NCI-H2081 treated with DMSO at 0.1 percent for 48 hours (cell line): ENCODE measurements around the gene PEX26.
A peak's percentile ranks its signal among the peaks of the same experiment; 100 is the strongest.
"Not testable (repeated sequence)": the region's sequence is repeated elsewhere in the genome, so short reads cannot be mapped to it uniquely, and the experiment has no call there.

Source experiments
- DNase-seq: peaks from one replicate; lab custom pipeline; 2025; lab: John Stamatoyannopoulos, UW

The PEX26 gene

DNA sequence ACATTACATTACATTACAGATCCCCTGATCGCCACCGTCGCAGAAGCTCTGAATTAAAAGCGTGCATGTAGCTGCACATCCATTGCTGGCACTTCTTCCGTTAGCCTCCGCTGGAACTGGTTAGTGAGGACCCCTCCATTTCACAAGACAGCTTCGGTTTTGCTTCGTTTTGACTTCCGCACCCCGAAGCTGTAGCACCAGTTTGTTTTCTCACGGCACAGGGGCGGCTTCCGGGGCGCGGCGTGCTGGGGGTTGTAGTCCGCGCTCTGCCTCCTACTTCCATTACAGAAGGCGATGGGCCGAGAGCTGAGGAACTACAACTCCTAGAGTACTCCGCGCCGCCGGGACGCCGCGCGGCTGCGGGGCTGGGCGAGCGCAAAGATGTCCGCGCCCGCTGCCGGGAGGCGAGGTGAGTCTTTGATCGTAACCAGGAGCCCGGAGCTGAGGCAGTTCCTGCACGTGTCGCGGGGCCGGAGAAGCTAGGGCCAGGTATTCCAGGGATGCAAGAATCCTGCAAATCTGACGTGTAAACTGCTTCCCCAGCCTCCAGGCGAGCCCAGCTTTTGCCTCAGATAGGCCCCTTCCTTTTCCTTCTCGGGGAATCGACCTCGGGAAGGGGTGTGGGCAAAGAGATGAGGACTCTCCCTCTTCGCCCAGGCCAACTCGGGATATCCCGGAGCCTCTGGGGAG is at the start of gene PEX26:
TSS of gene PEX26 (plus strand) at position 352 of the 690 bp plus-strand sequence. CDS start 387 bp downstream, outside the sequence.
- peak; percentile 72 for DNase-seq

DNA sequence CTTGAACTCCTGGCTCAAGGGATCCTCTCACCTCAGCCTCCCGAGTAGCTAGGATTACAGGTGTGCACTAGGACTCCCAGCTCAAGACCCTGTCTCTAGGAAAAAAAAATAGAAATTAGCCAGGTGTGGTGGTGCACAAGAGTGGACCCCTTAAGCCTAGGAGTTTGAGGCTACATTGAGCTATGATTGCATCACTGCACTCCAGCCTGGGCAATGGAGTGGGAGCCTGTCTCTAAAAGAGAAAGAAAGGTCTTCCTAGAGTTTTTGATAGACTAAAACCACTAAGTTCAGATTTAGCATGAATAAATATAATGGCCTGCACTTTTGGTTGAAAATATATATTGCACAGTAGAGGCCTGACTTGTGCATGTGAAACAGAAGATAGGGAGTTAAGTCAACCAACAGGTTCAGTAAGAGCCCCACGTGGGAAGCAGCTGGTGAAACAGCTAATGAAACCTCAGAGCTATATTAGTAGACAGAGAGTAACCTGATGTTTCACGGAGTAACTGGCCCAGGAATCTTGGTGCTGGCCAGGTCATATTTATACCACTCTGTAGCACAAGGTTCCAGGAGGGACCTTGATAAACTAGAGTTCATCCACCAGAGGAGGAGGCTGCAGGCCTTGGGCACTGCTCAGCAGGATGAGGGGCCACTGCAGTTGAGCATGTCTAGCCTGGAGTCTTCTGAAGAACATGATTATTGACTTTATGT is 48.8 kb upstream of the PEX26 start:
- no peak for DNase-seq

DNA sequence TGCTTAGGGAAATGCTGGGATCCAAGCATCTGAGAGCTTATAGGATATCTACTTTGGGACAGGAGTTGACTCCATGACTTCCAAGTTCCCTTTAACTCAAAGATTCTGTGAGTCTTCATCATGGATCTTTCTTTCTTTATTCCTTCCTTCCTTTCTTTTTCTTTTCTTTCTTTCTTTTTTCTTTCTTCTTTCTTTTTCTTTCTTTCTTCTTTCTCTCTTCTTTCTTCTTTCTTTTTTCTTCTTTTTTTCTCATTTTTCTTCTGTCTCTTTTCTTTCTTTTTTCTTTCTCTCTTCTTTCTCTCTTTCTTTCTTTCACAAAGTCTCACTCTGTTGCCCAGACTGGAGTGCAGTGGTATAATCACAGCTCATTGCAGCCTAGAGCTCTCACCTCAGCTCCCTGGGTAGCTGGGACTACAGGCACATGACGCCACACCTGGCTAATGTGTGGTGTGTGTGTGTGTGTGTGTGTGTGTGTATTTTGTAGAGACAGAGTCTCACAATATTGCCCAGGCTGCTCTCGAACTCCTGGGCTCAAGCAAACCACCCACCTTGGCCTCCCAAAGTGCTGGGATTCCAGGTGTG is 48.0 kb upstream of the PEX26 start:
- DNase-seq: no peak

DNA sequence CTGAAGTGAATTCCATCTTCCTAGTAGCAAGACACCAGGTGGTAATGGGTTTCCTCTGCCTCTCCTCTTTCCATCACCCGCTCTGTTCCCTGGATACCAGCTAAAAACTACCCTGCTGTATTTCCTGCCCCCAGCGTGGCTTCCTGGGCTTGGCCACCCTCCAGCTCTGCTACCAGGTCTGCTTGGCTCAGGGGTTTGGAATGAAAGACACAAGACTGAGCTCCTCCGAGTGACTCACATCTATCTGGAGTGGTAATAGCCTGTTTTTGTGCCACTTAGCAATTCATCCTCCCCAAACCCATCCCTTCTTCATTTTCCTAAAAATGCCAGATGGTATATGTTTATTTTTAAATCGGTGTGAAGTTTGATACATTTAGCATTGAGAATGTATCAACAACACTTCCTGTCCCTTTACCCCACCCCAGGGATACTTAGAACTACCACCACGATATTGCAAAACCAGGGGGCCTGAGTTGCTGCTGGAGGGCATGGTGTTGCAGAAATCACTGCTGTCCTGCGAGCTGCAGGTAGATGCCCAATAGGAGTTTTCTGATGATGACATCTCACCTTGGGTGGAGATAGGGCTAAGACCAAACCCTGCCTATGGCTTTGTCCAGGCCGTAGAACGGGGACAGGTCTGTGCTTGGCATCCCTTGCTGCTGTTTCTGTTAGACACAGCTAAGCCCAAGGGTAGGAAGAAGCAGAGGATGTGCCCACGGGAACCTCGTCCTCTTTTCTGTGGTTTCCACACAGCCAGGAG is 45.9 kb upstream of the PEX26 start:
- DNase-seq: peak; percentile 52

DNA sequence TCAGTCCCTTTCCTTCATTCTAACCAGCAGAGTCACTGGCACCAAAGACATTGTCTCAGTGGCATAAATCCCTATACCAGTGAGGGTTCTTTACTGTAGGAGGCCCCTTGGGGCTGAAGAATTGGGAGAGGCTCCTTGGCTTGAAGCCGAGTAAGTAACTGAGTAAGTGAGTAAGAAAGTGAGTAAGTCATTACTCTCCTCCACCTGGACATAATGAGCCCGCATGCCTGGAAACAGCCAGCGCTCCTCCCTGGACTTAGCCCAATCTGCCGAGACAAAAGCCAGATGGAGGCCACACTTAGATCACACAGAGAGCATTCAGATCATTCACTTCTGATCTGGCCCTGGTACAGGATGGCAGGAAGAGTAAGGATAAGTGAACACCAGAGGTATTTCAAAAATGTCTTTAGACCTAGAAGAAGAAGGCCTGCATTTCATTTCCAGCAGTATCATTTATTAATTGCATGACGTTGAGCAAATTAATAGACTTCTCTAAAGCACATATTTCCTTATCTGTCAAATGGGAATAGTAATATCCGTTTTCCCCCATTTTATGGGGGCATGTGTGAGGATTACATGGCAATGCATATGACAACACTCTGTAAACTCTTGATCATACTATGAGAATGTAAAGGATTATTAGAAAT is 45.2 kb upstream of the PEX26 start:
- DNase-seq: no peak

DNA sequence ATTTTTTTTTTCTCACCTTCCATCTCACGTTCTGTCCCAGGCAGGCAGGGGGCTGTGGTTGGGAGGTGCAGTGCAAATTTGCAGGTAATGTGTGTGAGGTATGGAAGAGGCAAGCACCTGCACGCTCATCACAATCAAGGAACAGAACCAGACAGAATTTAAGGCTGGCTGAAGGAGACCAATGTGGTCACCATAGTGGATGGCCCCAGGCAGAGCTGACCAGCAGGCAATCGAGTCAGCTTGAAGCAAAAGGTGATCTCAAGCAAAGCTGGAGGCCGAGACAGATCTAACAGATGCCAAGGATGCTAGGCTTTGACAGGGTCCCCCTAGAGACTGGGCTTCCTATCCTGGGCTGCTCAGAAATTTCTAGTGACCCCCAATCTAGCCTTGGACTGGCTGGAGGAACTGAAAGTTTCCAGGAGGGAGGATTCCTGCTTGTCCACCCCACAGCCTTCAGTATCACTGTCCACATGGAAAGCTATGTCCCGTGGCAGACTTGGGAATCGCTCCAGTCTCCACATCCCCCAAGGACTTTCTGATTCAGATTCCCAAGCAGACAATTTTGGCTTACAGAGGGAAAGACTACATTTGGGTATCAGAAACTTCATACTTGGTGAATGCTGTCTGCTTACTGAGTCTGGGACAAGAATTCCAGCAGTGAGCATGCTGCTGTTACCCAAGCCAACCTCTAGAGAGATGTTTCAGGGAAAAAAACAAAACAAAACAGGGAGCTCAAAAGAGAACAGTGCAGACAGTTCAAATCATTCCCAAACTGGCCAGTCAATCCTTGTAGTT is 44.4 kb upstream of the PEX26 start:
- no peak for DNase-seq

DNA sequence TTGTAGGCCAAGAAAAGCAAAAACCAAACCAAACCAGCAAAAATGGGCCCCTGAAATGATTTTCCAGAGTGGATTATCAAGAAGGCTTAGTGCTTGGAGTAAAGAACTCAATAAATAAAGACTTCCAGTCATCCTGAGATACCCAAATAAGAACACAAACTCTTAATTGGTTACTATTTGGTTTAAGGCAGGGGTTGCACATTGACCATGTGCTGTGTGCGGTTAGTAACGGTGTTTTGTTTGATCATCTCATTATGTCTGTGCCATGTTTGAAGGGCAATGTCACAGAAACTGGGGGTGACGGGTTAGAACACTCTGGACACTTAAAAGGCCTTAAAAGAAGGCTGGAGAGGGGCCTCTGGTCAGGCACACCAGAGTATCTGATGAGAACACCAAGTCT is 43.7 kb upstream of the PEX26 start:
- no peak for DNase-seq

DNA sequence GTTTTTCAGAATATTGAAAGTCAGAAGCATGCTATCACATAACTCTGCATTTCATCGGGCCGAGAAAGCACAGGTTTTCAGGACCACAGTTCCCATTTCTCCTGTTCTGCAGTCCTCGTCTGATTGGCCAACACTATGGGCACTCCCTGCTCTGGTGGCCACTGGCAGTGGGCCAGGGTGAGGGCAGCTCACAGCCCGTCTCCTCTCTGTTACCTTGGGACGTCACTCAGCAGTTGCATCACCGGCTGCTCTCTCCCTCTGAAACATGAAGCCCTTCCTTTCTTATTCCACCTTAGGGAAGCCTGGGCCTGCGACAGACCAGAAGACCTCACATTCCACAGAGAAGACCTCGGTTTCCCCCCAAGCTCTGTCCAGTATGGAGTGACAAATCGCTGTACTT is 42.0 kb upstream of the PEX26 start:
- DNase-seq: no peak

DNA sequence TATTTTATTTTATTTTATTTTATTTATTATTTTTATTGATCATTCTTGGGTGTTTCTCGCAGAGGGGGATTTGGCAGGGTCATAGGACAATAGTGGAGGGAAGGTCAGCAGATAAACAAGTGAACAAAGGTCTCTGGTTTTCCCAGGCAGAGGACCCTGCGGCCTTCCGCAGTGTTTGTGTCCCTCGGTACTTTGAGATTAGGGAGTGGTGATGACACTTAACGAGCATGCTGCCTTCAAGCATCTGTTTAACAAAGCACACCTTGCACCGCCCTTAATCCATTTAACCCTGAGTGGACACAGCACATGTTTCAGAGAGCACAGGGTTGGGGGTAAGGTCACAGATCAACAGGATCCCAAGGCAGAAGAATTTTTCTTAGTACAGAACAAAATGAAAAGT is 36.9 kb upstream of the PEX26 start:
- not testable (repeated sequence) for DNase-seq

DNA sequence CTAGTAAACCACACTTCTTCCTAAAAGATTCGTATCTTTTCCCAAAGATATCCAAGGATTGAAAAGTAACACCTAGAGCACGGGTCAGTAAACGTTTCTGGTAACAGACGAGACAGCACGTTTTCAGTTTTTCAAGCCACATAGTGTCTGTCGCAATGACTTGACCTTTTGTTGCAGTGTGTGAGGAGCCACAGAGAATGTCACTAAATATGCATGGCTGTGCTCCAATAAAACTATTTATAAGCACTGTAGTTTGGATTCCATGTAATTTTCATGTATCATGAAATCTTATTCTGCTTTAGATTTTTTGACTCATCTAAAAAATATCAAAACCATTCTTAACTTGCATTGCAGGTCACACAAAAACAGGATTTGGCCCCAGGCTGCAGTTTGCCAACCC is 35.1 kb upstream of the PEX26 start:
- DNase-seq: no peak

DNA sequence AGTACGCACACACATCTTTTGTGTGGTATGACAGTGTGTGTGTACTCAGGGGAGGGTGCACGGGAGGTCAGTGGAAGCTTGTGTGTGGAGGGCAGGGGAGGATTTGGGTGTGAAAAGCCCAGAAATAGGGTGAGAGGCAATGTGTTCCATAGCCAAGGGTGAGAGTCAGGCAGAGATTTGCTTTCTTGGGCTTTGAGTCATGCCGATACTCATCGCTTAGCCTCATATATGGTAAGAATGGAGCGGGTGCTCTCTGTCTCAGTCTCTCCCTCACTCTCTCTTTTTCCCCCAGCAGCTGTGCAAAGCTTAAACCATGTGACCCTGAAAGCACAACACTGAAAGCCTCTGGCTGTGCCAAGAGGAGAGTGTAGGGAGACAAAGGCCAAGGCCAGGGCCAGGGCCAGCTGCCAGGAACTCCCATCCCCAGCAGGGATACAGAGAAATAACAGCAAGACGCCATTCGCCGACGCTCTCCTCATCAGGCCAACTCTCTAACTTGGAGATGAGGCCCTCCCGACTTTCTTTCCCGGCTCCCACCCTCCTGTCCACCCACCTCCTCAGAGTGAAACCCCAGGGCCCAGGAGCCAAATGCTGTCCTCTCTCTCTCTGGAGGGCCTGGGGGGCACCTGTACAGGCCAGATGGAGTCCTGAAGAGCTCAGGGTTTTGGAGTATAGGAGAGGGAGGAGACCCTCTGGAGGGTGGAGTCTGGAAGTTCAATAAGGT is 33.1 kb upstream of the PEX26 start:
- no peak for DNase-seq

DNA sequence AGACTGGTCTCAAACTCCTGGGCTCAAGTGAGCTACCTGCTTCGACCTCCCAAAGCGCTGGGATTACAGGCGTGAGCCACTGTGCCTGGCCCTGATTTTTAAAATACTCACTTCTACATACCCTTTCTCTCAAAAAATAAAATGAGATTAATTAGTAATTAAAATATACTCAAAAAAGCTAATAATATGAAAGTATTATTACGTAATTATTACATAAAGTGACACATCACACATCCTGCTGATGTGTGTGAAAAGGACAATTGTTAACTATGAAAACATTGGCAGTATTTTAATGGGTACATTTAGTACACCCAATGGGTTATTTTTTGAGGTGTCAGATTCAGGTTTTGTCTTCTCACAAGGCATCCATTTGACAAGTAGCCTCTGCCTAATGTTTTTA is 32.0 kb upstream of the PEX26 start:
- DNase-seq: no peak

DNA sequence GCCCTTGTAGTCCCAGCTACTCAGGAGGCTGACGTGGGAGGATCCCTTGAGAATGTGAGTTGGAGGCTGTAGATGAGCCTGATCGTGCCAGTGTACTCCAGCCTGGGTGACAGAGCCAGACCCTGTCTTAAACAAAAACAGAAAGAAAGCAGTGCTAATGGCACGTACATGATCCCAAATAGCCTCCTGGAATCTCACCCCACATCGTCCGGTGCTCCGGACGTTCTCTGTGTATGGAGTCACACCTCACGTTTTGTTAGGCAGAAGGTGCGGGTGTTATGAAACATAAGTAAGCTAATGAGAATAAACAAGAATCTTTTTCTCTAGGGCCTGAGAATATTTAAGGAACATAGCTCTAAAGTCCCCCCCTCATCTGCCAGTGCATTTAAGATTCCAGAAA is 29.7 kb upstream of the PEX26 start:
- DNase-seq: no peak

DNA sequence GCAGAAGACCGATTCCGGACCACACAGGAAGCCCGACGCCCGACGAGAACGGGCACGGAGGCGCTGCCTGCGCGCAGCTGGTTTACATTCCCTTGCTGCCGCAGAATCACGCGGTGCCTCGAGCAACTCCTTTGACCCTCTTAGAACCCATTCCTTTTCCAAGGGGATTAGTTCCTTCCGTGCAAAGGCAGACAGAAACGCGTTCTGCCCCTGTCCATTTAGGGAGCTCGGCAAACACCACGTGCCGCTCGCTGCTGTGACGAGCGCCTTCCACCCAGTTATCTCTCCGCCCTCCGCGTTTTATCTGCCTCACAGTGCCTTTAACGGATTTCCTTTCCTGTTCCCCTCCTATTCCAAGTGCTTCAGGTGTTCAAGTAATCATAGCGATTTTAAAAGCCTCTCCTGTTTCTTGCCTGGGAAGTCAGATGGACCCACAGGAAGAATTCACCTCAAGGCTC is 29.3 kb upstream of the PEX26 start:
- no peak for DNase-seq

DNA sequence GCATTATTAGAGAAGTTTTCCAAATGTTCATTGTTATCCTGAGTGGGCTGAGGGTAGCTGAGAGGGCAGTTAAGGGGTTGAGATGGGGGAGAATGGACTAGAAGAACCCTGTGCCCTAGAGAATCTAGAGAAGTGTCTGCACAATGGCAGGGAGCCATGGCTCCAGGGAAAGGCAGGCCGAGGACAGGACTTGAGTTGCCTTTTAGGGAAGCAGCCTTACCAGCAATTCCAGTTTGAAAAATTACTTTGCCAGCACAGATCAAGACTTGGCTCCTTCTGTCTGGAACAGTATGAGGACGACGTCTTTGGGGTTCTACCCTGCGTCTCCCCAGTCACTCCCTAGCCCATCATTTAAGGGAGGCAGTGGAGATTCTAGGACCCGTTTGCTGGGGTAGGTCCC is 27.7 kb upstream of the PEX26 start:
- no peak for DNase-seq

DNA sequence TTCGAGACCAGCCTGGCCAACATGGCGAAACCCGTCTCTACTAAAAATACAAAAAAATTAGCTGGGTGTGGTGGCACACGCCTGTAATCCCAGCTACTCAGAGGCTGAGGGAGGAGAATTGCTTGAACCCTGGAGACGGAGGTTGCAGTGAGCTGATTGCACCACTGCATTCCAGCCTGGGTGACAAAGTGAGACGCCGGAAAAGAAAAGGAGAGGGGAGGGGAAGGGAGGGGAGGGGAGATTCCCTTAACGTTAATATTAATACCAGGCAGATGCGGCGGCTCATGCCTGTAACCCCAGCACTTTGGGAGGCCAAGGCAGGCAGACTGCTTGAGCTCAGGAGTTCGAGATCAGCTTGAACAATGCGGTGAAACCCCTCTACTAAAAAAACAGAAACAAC is 26.7 kb upstream of the PEX26 start:
- DNase-seq: not testable (repeated sequence)

DNA sequence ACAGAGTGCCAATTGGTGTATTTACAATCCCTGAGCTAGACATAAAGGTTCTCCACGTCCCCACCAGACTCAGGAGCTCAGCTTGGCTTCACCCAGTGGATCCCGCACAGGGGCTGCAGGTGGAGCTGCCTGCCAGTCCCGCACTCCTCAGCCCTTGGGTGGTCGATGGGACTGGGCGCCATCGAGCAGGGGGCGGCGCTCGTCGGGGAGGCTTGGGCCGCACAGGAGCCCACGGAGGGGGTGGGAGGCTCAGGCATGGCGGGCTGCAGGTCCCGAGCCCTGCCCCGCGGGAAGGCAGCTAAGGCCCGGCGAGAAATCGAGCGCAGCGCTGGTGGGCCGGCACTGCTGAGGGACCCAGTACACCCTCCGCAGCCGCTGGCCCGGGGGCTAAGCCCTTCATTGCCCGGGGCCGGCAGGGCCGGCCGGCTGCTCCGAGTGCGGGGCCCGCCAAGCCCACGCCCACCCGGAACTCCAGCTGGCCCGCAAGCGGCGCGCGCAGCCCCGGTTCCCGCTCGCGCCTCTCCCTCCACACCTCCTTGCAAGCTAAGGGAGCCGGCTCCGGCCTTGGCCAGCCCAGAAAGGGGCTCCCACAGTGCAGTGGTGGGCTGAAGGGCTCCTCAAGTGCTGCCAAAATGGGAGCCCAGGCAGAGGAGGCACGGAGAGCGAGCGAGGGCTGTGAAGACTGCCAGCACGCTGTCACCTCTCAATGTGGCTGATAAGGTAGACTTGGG is 24.4 kb upstream of the PEX26 start:
- not testable (repeated sequence) for DNase-seq

DNA sequence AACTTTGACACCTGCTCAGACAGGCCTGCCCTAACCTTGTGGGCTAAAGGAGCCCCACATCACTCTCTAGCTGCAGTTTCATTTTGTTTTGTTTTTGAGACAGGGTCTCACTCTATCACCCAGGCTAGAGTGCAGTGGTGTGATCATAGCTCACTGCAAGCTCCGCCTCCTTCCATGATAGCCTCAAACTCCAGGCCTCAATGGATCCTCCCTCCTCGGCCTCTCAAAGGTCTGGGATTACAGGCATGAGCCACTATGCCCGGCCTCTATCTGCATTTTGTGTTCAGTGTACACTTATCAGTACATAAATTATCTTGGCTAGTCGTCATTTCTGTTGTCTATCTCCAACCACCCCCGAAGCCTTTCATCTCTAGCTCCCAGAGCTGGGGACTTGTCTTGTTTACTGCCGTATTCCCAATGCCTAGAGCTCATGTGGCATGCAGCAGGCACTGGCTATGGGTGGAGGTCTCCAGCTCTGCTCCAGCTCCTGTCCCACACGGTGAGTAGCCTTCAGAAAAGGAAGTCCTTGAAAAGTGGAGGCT is 22.1 kb upstream of the PEX26 start:
- no peak for DNase-seq

DNA sequence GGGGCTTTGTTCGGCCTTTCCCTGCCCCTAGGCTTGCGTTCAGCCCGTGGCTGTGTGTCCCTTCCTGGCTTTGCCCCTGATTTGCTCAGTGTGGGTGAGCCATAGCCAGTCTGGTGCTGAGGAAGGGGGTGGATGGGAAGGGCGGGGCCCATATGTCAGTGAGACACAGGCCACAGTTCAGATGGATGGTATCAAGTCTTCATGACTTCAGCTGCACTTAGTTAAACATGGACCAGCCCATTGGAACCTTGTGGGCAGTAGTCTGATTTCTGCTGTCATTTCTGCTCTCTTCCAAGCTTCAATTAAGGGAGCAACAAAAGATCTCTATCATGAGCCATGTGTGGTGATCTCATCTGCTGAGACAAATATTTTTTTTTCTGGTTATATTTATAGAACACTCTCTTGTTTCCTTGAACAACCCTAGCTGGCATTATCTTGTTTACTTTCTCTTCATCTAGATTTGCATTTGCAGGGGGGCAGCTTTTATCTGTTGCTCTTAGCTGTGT is 21.6 kb upstream of the PEX26 start:
- no peak for DNase-seq
